ENCODE data around the gene PRH2.

The PRH2 gene

GRCh38 chr12:10960211-10960610 lies 31.2 kb downstream of the PRH2 start:
- no peak for DNase-seq (ENCODE audit: low read depth)

GRCh38 chr12:10965476-10965875 lies 36.4 kb downstream of the PRH2 start:
- DNase-seq (ENCODE audit: low read depth), result no peak

- no peak for DNase-seq (ENCODE audit: low read depth)
These were observed 37.3 kb downstream of the PRH2 start for GRCh38 chr12:10966314-10966713.

- no peak for DNase-seq (ENCODE audit: low read depth)
These were observed 38.4 kb downstream of the PRH2 start for GRCh38 chr12:10967409-10967808.

- no peak for DNase-seq (ENCODE audit: low read depth)
These were observed 39.9 kb downstream of the PRH2 start for GRCh38 chr12:10968765-10969456.

- DNase-seq (ENCODE audit: low read depth), result no peak
These were observed 45.9 kb downstream of the PRH2 start for GRCh38 chr12:10974965-10975364.

- DNase-seq (ENCODE audit: low read depth), result no peak
These were observed 53.2 kb downstream of the PRH2 start for GRCh38 chr12:10982244-10982643.

Data from stimulated activated CD4-positive, alpha-beta T cell treated with anti-CD3 and anti-CD28 coated beads, Interleukin-2, amount 100 ng/mL, for 4 hours (primary cell).